Astrocyte (in vitro differentiated cells and primary cell): Measurements from ENCODE around the gene NAA15.

Source experiments
- EZH2 ChIP-seq: IDR thresholded peaks from 2 replicates; pipeline ENCODE4 v1.6.1; 2012; ENCODE audit warnings: mild to moderate bottlenecking, low read length, inconsistent platforms; ENCODE audit not compliant: insufficient read depth
- TF ChIP-seq, protein P1 (sequence below): IDR thresholded peaks from 2 replicates; pipeline ENCODE4 v1.5.1; 2011; ENCODE audit warnings: low read depth, mild to moderate bottlenecking, inconsistent platforms, low read length, moderate library complexity; ENCODE audit not compliant: insufficient read depth

DNA sequence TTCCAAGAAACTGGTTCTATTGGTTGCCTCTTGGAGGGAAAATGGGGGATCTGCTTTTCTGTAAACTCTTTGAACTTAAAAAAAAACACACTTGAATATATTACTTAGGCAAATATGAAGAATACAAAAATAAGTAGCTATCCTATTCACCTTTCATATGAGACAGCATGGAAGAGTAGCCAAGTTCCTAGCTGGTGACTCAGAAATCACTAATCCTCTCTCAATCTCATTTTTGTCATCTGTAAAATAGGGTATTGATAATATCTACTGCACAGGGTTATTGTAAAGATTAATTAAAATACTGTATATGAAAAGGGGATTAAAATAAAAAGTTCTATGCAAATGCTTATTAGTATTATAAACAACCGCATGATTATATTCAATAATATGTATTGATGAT lies 34.0 kb upstream of the NAA15 start:
- TF ChIP-seq, protein P1, sequence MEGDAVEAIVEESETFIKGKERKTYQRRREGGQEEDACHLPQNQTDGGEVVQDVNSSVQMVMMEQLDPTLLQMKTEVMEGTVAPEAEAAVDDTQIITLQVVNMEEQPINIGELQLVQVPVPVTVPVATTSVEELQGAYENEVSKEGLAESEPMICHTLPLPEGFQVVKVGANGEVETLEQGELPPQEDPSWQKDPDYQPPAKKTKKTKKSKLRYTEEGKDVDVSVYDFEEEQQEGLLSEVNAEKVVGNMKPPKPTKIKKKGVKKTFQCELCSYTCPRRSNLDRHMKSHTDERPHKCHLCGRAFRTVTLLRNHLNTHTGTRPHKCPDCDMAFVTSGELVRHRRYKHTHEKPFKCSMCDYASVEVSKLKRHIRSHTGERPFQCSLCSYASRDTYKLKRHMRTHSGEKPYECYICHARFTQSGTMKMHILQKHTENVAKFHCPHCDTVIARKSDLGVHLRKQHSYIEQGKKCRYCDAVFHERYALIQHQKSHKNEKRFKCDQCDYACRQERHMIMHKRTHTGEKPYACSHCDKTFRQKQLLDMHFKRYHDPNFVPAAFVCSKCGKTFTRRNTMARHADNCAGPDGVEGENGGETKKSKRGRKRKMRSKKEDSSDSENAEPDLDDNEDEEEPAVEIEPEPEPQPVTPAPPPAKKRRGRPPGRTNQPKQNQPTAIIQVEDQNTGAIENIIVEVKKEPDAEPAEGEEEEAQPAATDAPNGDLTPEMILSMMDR = no peak
- no peak for TF ChIP-seq EZH2
